Neural cell (in vitro differentiated cells): ENCODE measurements around the gene AKR1A1.

Source experiments
- EZH2 ChIP-seq: fragments of 200-600, 300-800 bp; shearing (Covaris generic), sonication (generic); IDR thresholded peaks from 2 replicates; pipeline ENCODE4 v1.6.1; 2014; ENCODE audit warnings: antibody characterized with exemption, low read length, borderline replicate concordance, mild to moderate bottlenecking; ENCODE audit not compliant: insufficient read depth, poor library complexity, severe bottlenecking
- MXI1 ChIP-seq: fragments of 450-650 bp; conservative IDR thresholded peaks from 2 replicates; pipeline ENCODE4 v1.6.1; 2014; ENCODE audit warnings: antibody characterized with exemption, mild to moderate bottlenecking; ENCODE audit not compliant: poor library complexity, severe bottlenecking
- POLR2AphosphoS5 ChIP-seq: IDR thresholded peaks from 2 replicates; pipeline ENCODE4 v1.6.1; 2012
- TF ChIP-seq, protein P1 (sequence below): fragments of 450-650 bp; IDR thresholded peaks from 2 replicates; pipeline ENCODE4 v1.5.1; 2014; ENCODE audit warnings: antibody characterized with exemption, mild to moderate bottlenecking, moderate library complexity; ENCODE audit not compliant: poor library complexity, severe bottlenecking
- TF ChIP-seq, protein P2 (sequence below): IDR thresholded peaks from 2 replicates; pipeline ENCODE4 v1.6.1; 2012; ENCODE audit warnings: borderline replicate concordance

DNA sequence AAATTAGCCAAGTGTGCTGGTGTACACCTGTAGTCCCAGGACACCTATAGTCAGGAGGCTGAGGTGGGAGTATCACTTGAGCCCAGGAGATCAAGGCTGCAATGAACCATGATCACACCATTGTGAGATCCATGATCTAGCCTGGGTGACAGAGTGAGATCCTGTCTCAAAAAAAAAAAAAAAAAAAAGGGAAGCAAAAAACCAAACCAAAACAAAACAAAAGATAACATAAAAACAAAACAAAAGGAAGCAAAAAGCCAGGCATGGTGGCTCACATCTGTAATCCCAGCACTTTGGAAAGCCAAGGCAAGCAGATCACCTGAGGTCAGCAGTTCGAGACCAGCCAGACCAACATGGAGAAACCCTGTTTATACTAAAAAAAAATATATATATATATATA lies 9.4 kb upstream of the AKR1A1 start:
- TF ChIP-seq, protein P1, sequence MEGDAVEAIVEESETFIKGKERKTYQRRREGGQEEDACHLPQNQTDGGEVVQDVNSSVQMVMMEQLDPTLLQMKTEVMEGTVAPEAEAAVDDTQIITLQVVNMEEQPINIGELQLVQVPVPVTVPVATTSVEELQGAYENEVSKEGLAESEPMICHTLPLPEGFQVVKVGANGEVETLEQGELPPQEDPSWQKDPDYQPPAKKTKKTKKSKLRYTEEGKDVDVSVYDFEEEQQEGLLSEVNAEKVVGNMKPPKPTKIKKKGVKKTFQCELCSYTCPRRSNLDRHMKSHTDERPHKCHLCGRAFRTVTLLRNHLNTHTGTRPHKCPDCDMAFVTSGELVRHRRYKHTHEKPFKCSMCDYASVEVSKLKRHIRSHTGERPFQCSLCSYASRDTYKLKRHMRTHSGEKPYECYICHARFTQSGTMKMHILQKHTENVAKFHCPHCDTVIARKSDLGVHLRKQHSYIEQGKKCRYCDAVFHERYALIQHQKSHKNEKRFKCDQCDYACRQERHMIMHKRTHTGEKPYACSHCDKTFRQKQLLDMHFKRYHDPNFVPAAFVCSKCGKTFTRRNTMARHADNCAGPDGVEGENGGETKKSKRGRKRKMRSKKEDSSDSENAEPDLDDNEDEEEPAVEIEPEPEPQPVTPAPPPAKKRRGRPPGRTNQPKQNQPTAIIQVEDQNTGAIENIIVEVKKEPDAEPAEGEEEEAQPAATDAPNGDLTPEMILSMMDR: no peak
- TF ChIP-seq MXI1 (no peak), EZH2 (no peak), POLR2AphosphoS5 (no peak)
- TF ChIP-seq, protein P2, sequence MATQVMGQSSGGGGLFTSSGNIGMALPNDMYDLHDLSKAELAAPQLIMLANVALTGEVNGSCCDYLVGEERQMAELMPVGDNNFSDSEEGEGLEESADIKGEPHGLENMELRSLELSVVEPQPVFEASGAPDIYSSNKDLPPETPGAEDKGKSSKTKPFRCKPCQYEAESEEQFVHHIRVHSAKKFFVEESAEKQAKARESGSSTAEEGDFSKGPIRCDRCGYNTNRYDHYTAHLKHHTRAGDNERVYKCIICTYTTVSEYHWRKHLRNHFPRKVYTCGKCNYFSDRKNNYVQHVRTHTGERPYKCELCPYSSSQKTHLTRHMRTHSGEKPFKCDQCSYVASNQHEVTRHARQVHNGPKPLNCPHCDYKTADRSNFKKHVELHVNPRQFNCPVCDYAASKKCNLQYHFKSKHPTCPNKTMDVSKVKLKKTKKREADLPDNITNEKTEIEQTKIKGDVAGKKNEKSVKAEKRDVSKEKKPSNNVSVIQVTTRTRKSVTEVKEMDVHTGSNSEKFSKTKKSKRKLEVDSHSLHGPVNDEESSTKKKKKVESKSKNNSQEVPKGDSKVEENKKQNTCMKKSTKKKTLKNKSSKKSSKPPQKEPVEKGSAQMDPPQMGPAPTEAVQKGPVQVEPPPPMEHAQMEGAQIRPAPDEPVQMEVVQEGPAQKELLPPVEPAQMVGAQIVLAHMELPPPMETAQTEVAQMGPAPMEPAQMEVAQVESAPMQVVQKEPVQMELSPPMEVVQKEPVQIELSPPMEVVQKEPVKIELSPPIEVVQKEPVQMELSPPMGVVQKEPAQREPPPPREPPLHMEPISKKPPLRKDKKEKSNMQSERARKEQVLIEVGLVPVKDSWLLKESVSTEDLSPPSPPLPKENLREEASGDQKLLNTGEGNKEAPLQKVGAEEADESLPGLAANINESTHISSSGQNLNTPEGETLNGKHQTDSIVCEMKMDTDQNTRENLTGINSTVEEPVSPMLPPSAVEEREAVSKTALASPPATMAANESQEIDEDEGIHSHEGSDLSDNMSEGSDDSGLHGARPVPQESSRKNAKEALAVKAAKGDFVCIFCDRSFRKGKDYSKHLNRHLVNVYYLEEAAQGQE: no peak
